HCT116 (cell line): ENCODE results near the gene FOXL2. TPM values are rescaled to one million over a fixed set of nuclear protein-coding genes. Genes with fewer than 3 reads are reported as not detected.

ENCODE experiments used
- ATAC-seq: fragments of 200-7000 bp; cut with Tn5 transposase; 2 replicates; pipeline ENCODE4 v1.9.1; 2020; ENCODE audit warnings: mild to moderate bottlenecking, moderate library complexity
- BruUV-seq: library from RNA; stranded (reverse); fragments of 400-500 nt; replicated peaks from 2 replicates; lab custom pipeline; 2021; lab: Mats Ljungman, UMichigan
- CTCF ChIA-PET: fragments of 300-600 bp; sonication (Branson Sonifier 250); formaldehyde crosslinking; loops from one replicate; lab custom pipeline; 2021; ENCODE audit warnings: antibody characterized with exemption; lab: Charles Lee
- POLR2A ChIA-PET: fragments of 300-600, 350-600 bp; sonication (Branson Sonifier 250); formaldehyde crosslinking; loops from one replicate; lab custom pipeline; 2021; ENCODE audit warnings: antibody characterized with exemption; lab: Charles Lee
- RAD21 ChIA-PET, 2 experiments: fragments of 300-600 bp; sonication (Branson Sonifier 250); formaldehyde crosslinking; loops; one replicate each; lab custom pipeline; 2023; ENCODE audit warnings: low total read pairs in 2 of 2; ENCODE audit not compliant: uncharacterized antibody in 2 of 2, unreplicated experiment in 2 of 2, low non-redundant PET in 1 of 2; lab: Charles Lee
- DNase-seq: peaks from one replicate; pipeline ENCODE4 v3.0.0-alpha.2; 2010; ENCODE audit warnings: low read depth, low spot score
- H2AFZ ChIP-seq: fragments of 200-600 bp; shearing (Covaris generic), sonication (generic); 2 replicates; pipeline ENCODE4 v1.6.1; 2017; ENCODE audit warnings: low read depth, mixed run types, mixed read lengths, antibody characterized with exemption, low read length; ENCODE audit not compliant: poor library complexity, severe bottlenecking
- H3K27ac ChIP-seq: 2 replicates; pipeline ENCODE4 v1.5.1; 2012; ENCODE audit warnings: low read depth, low read length
- H3K27me3 ChIP-seq: fragments of 200-600 bp; sonication (generic); 2 replicates; pipeline ENCODE4 v1.6.1; 2016; ENCODE audit warnings: mixed run types, low read length, mixed read lengths; ENCODE audit not compliant: insufficient read depth
- H3K36me3 ChIP-seq, 2 experiments: fragments of 200-500 bp in 1 of 2; fragments of 200-600 bp in 1 of 2; sonication (Bioruptor generic) in 1 of 2; sonication (generic) in 1 of 2; 2 replicates each; pipeline versions ENCODE4 v1.5.1 to v1.6.1; 2014 to 2016; ENCODE audit warnings: low read length in 2 of 2, inconsistent platforms in 1 of 2, mixed read lengths in 1 of 2, mixed run types in 1 of 2; ENCODE audit not compliant: insufficient read depth in 2 of 2, control insufficient read depth in 1 of 2
- H3K4me1 ChIP-seq, 2 experiments: fragments of 200-600 bp in 1 of 2; sonication (generic) in 1 of 2; 2 replicates each; pipeline versions ENCODE4 v1.5.1 to v1.6.1; 2012 to 2017; ENCODE audit warnings: low read length in 2 of 2, inconsistent platforms in 1 of 2, mild to moderate bottlenecking in 1 of 2, mixed read lengths in 1 of 2, mixed run types in 1 of 2, moderate library complexity in 1 of 2; ENCODE audit not compliant: insufficient read depth in 2 of 2, control insufficient read depth in 1 of 2
- H3K4me2 ChIP-seq: fragments of 200-600 bp; sonication (generic); 2 replicates; pipeline ENCODE4 v1.6.1; 2017; ENCODE audit warnings: mixed run types, low read length, mixed read lengths
- H3K4me3 ChIP-seq, 2 experiments: fragments of 200-600 bp in 1 of 2; sonication (generic) in 1 of 2; replicated peaks in 1 of 2; 2 replicates each; pipeline ENCODE4 v1.5.1; 2011 to 2016; ENCODE audit warnings: low read length in 2 of 2, control low read depth in 1 of 2, low read depth in 1 of 2, mild to moderate bottlenecking in 1 of 2, mixed read lengths in 1 of 2, mixed run types in 1 of 2
- H3K79me2 ChIP-seq: fragments of 200-600 bp; sonication (generic); 2 replicates; pipeline ENCODE4 v1.6.1; 2017; ENCODE audit warnings: mild to moderate bottlenecking, mixed run types, low read length, moderate library complexity, mixed read lengths; ENCODE audit not compliant: insufficient read depth
- H3K9ac ChIP-seq: fragments of 200-600 bp; sonication (generic); 2 replicates; pipeline ENCODE4 v1.6.1; 2016; ENCODE audit warnings: low read length, mixed read lengths
- H3K9me2 ChIP-seq: fragments of 200-600 bp; sonication (generic), shearing (Covaris generic); 2 replicates; pipeline ENCODE4 v1.6.1; 2017; ENCODE audit warnings: mixed run types, mild to moderate bottlenecking, moderate library complexity; ENCODE audit not compliant: insufficient read depth
- H3K9me3 ChIP-seq, 2 experiments: fragments of 200-500 bp in 1 of 2; fragments of 200-600 bp in 1 of 2; sonication (Bioruptor generic) in 1 of 2; sonication (generic) in 1 of 2; 2 replicates each; pipeline ENCODE4 v1.6.1; 2014 to 2017; ENCODE audit warnings: low read length in 2 of 2, mixed read lengths in 2 of 2, inconsistent platforms in 1 of 2, low read depth in 1 of 2, mild to moderate bottlenecking in 1 of 2, mixed run types in 1 of 2, moderate library complexity in 1 of 2; ENCODE audit not compliant: control insufficient read depth in 1 of 2, insufficient read depth in 1 of 2
- H4K20me1 ChIP-seq: fragments of 200-600 bp; sonication (generic), shearing (Covaris generic); 2 replicates; pipeline ENCODE4 v1.6.1; 2017; ENCODE audit warnings: mixed run types, mild to moderate bottlenecking, moderate library complexity; ENCODE audit not compliant: insufficient read depth
- EZH2phosphoT487 ChIP-seq: fragments of 200-600 bp; IDR thresholded peaks from 2 replicates; pipeline ENCODE4 v1.6.1; 2018; ENCODE audit warnings: antibody characterized with exemption, borderline replicate concordance
- JUND ChIP-seq: IDR thresholded peaks from 2 replicates; pipeline ENCODE4 v1.6.1; 2012
- RAD21 ChIP-seq: IDR thresholded peaks from 2 replicates; pipeline ENCODE4 v1.6.1; 2012; ENCODE audit warnings: low read depth, mild to moderate bottlenecking
- TCF7L2 ChIP-seq: IDR thresholded peaks from 2 replicates; pipeline ENCODE4 v1.7.0; 2011; ENCODE audit warnings: borderline replicate concordance, inconsistent platforms; ENCODE audit not compliant: insufficient read depth, insufficient read length; ENCODE audit errors: extremely low read depth
- YY1 ChIP-seq: IDR thresholded peaks from 2 replicates; pipeline ENCODE4 v1.6.1; 2011; ENCODE audit warnings: low read length, low read depth, moderate library complexity, mild to moderate bottlenecking; ENCODE audit not compliant: insufficient replicate concordance; ENCODE audit errors: extremely low read depth
- ZNF274 ChIP-seq: fragments of 200-500 bp; sonication (Bioruptor generic); IDR thresholded peaks from 2 replicates; pipeline ENCODE4 v1.6.1; 2014; ENCODE audit warnings: mild to moderate bottlenecking, low read depth, low read length, inconsistent platforms
- intact Hi-C: fragments of 100-400 bp; cut with micrococcal nuclease; formaldehyde crosslinking; loops from 2 replicates; pipeline ENCODE4 v1.10.0; 2022
- total RNA-seq: library from RNA; stranded (reverse); gene quantifications from one replicate; pipeline ENCODE4 v1.2.1, GENCODE V29; 2021; ENCODE audit not compliant: unreplicated experiment
- TF ChIP-seq, protein P1 (sequence below), 3 experiments: fragments of 200-600 bp in 1 of 3; sonication (generic) in 1 of 3; IDR thresholded peaks in 2 of 3; conservative IDR thresholded peaks in 1 of 3; 2 replicates each; pipeline ENCODE4 v1.5.1; 2012 to 2017; ENCODE audit warnings: low read depth in 2 of 3, low read length in 2 of 3, antibody characterized with exemption in 1 of 3, borderline replicate concordance in 1 of 3, control low read depth in 1 of 3, mild to moderate bottlenecking in 1 of 3, mixed read lengths in 1 of 3, mixed run types in 1 of 3, moderate library complexity in 1 of 3; ENCODE audit not compliant: insufficient read depth in 1 of 3
- TF ChIP-seq, protein P2 (sequence below): IDR thresholded peaks from 2 replicates; pipeline ENCODE4 v1.6.1; 2012

Gene FOXL2
- total RNA-seq, 1 experiment from 2014 or later, result not detected

DNA sequence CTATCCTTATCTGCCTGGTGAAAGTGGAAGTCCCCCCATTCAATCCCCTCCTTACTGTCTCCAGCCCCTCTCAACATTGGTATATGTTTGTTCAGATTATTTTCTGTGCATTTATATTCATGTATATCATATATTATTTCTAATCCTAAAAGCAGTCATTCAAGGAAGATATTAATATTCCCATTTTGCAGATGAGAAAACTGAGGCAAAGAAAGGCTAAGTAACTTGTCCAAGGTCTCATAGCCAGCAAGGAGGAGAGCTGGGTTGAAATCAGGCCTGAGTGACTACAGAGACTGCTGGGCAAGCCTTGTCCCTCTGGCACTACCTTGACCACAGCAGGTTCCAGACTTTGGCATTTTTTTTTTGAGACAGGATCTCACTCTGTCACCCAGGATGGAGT, 29.1 kb upstream of the FOXL2 start:
- intact Hi-C loops, result loop anchor here (5.0 kb wide), 1 partner anchor 39 kb away; no protein-coding TSS in a partner anchor

DNA sequence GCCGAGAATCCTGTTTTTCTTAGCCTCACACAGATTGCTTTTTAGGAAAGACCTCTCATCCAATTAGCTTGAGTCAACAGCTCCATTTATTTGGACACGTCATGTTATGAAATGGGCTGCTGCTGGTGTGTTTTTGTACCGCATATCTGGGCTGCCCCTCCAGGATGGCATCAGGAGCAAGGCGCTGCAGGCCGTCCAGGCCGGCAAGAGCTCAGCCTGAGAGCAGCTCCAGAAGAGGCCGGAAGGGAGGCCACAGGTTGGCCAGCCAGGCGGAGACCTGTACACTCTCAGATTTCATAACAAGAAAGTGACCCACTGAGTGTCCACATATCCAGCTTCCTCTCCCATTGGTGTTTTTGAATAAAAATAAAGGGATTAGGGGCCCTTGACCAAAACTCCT, 28.4 kb upstream of the FOXL2 start:
- TF ChIP-seq EZH2phosphoT487 (no peak), ZNF274 (no peak), RAD21 (no peak), TCF7L2 (no peak), JUND (no peak), YY1 (no peak)
- TF ChIP-seq, protein P1, sequence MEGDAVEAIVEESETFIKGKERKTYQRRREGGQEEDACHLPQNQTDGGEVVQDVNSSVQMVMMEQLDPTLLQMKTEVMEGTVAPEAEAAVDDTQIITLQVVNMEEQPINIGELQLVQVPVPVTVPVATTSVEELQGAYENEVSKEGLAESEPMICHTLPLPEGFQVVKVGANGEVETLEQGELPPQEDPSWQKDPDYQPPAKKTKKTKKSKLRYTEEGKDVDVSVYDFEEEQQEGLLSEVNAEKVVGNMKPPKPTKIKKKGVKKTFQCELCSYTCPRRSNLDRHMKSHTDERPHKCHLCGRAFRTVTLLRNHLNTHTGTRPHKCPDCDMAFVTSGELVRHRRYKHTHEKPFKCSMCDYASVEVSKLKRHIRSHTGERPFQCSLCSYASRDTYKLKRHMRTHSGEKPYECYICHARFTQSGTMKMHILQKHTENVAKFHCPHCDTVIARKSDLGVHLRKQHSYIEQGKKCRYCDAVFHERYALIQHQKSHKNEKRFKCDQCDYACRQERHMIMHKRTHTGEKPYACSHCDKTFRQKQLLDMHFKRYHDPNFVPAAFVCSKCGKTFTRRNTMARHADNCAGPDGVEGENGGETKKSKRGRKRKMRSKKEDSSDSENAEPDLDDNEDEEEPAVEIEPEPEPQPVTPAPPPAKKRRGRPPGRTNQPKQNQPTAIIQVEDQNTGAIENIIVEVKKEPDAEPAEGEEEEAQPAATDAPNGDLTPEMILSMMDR (IDR thresholded peaks at IDR 0.05 in 2 of 3, conservative IDR thresholded peaks at IDR 0.05 in 1 of 3; ENCODE audit: borderline replicate concordance in 1 of 3, insufficient read depth in 1 of 3, low read depth in 2 of 3, low read length in 2 of 3), result no peak
- ChIA-PET CTCF (interaction anchor here (1.1 to 1.2 kb wide), 2 partner anchors 39 to 60 kb away, joined by 3 to 5 read pairs; no protein-coding TSS in a partner anchor), POLR2A (no interaction called here), RAD21 (no interaction called here)
- ATAC-seq (no peak), DNase-seq (no peak)
- Histone ChIP-seq H4K20me1 (no peaks in the 10 kb centered on the region), H3K36me3 (no peaks in the 10 kb centered on the region), H3K9ac (no peak overlapping the region), H3K4me1 (peaks cover 0 to 13% of the 10 kb centered on the region in 2 experiments; a peak in 2 of 4 replicates), H3K27me3 (no peaks in the 10 kb centered on the region), H3K4me3 (no peak overlapping the region), H3K9me3 (no peaks in the 10 kb centered on the region), H2AFZ (no peak overlapping the region), H3K27ac (no peak overlapping the region), H3K79me2 (no peaks in the 10 kb centered on the region), H3K4me2 (no peak overlapping the region), H3K9me2 (no peaks in the 10 kb centered on the region)
- intact Hi-C loops, result loop anchor here (5.0 kb wide), 1 partner anchor 38 kb away; no protein-coding TSS in a partner anchor
- BruUV-seq, result no TSS peak

More for the DNA sequence above, 29.1 kb upstream of the FOXL2 start:
- H4K20me1 ChIP-seq, result no peaks in the 10 kb centered on the region
- no peaks in the 10 kb centered on the region for H3K27me3 ChIP-seq
- no peak for ATAC-seq
- H3K4me2 ChIP-seq, result no peak overlapping the region
- H3K9me3 ChIP-seq, result no peaks in the 10 kb centered on the region
- H3K9me2 ChIP-seq, result no peaks in the 10 kb centered on the region
- CTCF ChIA-PET, result interaction anchor here (1.1 to 1.2 kb wide), 2 partner anchors 40 to 61 kb away, joined by 3 to 5 read pairs; no protein-coding TSS in a partner anchor
- no peaks in the 10 kb centered on the region for H3K36me3 ChIP-seq
- peaks cover 0 to 13% of the 10 kb centered on the region in 2 experiments; a peak in 2 of 4 replicates for H3K4me1 ChIP-seq
- no peak for DNase-seq
- H3K27ac ChIP-seq, result no peak overlapping the region
- no peak overlapping the region for H3K4me3 ChIP-seq
- BruUV-seq, result no TSS peak
- H2AFZ ChIP-seq, result no peak overlapping the region
- RAD21 ChIA-PET, result no interaction called here
- TF ChIP-seq, protein P2, sequence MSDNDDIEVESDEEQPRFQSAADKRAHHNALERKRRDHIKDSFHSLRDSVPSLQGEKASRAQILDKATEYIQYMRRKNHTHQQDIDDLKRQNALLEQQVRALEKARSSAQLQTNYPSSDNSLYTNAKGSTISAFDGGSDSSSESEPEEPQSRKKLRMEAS, result no peak
- TF ChIP-seq JUND, result no peak
- POLR2A ChIA-PET, result no interaction called here
- H3K9ac ChIP-seq, result no peak overlapping the region
- no peaks in the 10 kb centered on the region for H3K79me2 ChIP-seq
